Osteoblast (primary cell): ENCODE data around the gene FAM53C. TPM values are rescaled to one million over a fixed set of nuclear protein-coding genes. Genes with fewer than 3 reads are reported as not detected.

ENCODE experiments used
- DNase-seq: peaks from one replicate; pipeline ENCODE4 v3.0.0; 2011; ENCODE audit warnings: low spot score, mixed read lengths; ENCODE audit not compliant: insufficient read length; ENCODE audit errors: missing footprints
- H2AFZ ChIP-seq: 2 replicates; pipeline ENCODE4 v1.6.0; 2011; ENCODE audit warnings: mild to moderate bottlenecking, low read length
- H3K27ac ChIP-seq: 2 replicates; pipeline ENCODE4 v1.5.1; 2011; ENCODE audit warnings: mild to moderate bottlenecking, low read depth, low read length, moderate library complexity
- H3K27me3 ChIP-seq: 2 replicates; pipeline ENCODE4 v1.6.0; 2012; ENCODE audit warnings: mild to moderate bottlenecking, control low read depth, inconsistent platforms, low read length, moderate library complexity; ENCODE audit not compliant: insufficient read depth
- H3K36me3 ChIP-seq: 2 replicates; pipeline ENCODE4 v1.5.1; 2011; ENCODE audit warnings: mild to moderate bottlenecking, low read length, control low read depth, moderate library complexity; ENCODE audit not compliant: insufficient read depth
- H3K4me1 ChIP-seq: 2 replicates; pipeline ENCODE4 v1.5.1; 2011; ENCODE audit warnings: mild to moderate bottlenecking, low read length, control low read depth, moderate library complexity; ENCODE audit not compliant: insufficient read depth
- H3K4me2 ChIP-seq: 2 replicates; pipeline ENCODE4 v1.6.0; 2011; ENCODE audit warnings: mild to moderate bottlenecking, low read length; ENCODE audit not compliant: insufficient read depth
- H3K4me3 ChIP-seq: fragments of 200-600 bp; sonication (generic); 3 replicates; pipeline ENCODE4 v1.5.1; 2012; ENCODE audit warnings: mild to moderate bottlenecking, low read length, inconsistent platforms; ENCODE audit not compliant: insufficient read depth
- H3K79me2 ChIP-seq: 2 replicates; pipeline ENCODE4 v1.6.0; 2012; ENCODE audit warnings: mild to moderate bottlenecking, low read length, control low read depth, inconsistent platforms; ENCODE audit not compliant: insufficient read depth
- H3K9me3 ChIP-seq: 2 replicates; pipeline ENCODE4 v1.5.1; 2011; ENCODE audit warnings: low read depth, low read length, control low read depth
- H4K20me1 ChIP-seq: 2 replicates; pipeline ENCODE4 v1.6.0; 2012; ENCODE audit warnings: mild to moderate bottlenecking, low read length, control low read depth; ENCODE audit not compliant: insufficient read depth
- CTCF ChIP-seq: IDR thresholded peaks from 2 replicates; pipeline ENCODE4 v1.5.1; 2011; ENCODE audit warnings: mild to moderate bottlenecking, low read depth, low read length, moderate library complexity; ENCODE audit errors: extremely low read depth
- total RNA-seq: library from RNA; depleted of rRNA; stranded (reverse); fragments of >200 nt; gene quantifications from 2 replicates; pipeline ENCODE4 v1.2.3, GENCODE V29; 2012

The FAM53C gene
- total RNA-seq, 1 donor: 43.8 TPM

GRCh38 chr5:138372653-138373052, 34.6 kb downstream of the FAM53C start:
- Histone ChIP-seq H3K4me1 (peaks cover 6% of the 10 kb centered on the region), H3K27me3 (no peaks in the 10 kb centered on the region), H2AFZ (no peak overlapping the region), H3K4me2 (no peak overlapping the region), H3K27ac (no peak overlapping the region), H4K20me1 (peaks cover 8% of the 10 kb centered on the region), H3K4me3 (no peak overlapping the region), H3K36me3 (peaks cover 27% of the 10 kb centered on the region), H3K9me3 (no peaks in the 10 kb centered on the region), H3K79me2 (peaks cover 54% of the 10 kb centered on the region)
- no peak for DNase-seq
- TF ChIP-seq CTCF: no peak

- Histone ChIP-seq H3K9me3 (no peaks in the 10 kb centered on the region), H3K27ac (no peak overlapping the region), H4K20me1 (no peaks in the 10 kb centered on the region), H3K4me3 (no peak overlapping the region), H3K27me3 (no peaks in the 10 kb centered on the region), H3K79me2 (no peaks in the 10 kb centered on the region), H3K4me1 (peaks cover 3% of the 10 kb centered on the region), H3K36me3 (peaks cover 55% of the 10 kb centered on the region), H2AFZ (no peak overlapping the region), H3K4me2 (no peak overlapping the region)
- TF ChIP-seq CTCF: no peak
- no peak for DNase-seq
These were observed 44.3 kb downstream of the FAM53C start for GRCh38 chr5:138382347-138382746.

GRCh38 chr5:138385660-138386059, 47.6 kb downstream of the FAM53C start:
- Histone ChIP-seq H3K9me3 (no peaks in the 10 kb centered on the region), H3K4me1 (peaks cover 3% of the 10 kb centered on the region), H3K27ac (no peak overlapping the region), H3K4me3 (no peak overlapping the region), H2AFZ (no peak overlapping the region), H3K27me3 (no peaks in the 10 kb centered on the region), H3K79me2 (no peaks in the 10 kb centered on the region), H3K36me3 (peaks cover 41% of the 10 kb centered on the region), H3K4me2 (no peak overlapping the region), H4K20me1 (no peaks in the 10 kb centered on the region)
- peak; percentile 52 for DNase-seq
- no peak for TF ChIP-seq CTCF

- Histone ChIP-seq H2AFZ (no peak overlapping the region), H3K79me2 (no peaks in the 10 kb centered on the region), H3K9me3 (no peaks in the 10 kb centered on the region), H3K27me3 (no peaks in the 10 kb centered on the region), H3K36me3 (peaks cover 41% of the 10 kb centered on the region), H3K4me2 (no peak overlapping the region), H3K4me1 (peaks cover 3% of the 10 kb centered on the region), H3K4me3 (no peak overlapping the region), H3K27ac (no peak overlapping the region), H4K20me1 (no peaks in the 10 kb centered on the region)
- TF ChIP-seq CTCF: no peak
- DNase-seq: no peak
These were observed 48.2 kb downstream of the FAM53C start for GRCh38 chr5:138386290-138386689.
